ENCODE data around the gene STK32C. TPM values are rescaled to one million over a fixed set of nuclear protein-coding genes. Genes with fewer than 3 reads are reported as not detected.

The STK32C gene
- total and polyA plus RNA-seq, 2 donors from 2014 or later = 11.6 to 14.4 TPM

GRCh38 chr10:132239126-132240031 is 68.4 kb downstream of the STK32C start:
- Histone ChIP-seq H3K9me3 (ENCODE audit: control insufficient read depth in 2 of 3, insufficient read depth in 1 of 3, low read length in 3 of 3) (no peaks in the 10 kb centered on the region), H3K4me1 (ENCODE audit: control insufficient read depth in 2 of 3, insufficient read depth in 2 of 3, low read depth in 1 of 3, low read length in 3 of 3) (no peaks in the 10 kb centered on the region), H3K4me3 (ENCODE audit: low read length in 3 of 3) (no peak overlapping the region), H3K27me3 (ENCODE audit: control insufficient read depth, insufficient read depth, low read length) (no peaks in the 10 kb centered on the region), H3K27ac (ENCODE audit: low read depth in 2 of 2, low read length in 2 of 2) (no peak overlapping the region), H3K36me3 (ENCODE audit: control insufficient read depth in 2 of 3, insufficient read depth in 3 of 3, low read length in 3 of 3) (no peaks in the 10 kb centered on the region), H3K9ac (ENCODE audit: low read length in 3 of 3) (no peak overlapping the region)
- TF ChIP-seq, protein P1, sequence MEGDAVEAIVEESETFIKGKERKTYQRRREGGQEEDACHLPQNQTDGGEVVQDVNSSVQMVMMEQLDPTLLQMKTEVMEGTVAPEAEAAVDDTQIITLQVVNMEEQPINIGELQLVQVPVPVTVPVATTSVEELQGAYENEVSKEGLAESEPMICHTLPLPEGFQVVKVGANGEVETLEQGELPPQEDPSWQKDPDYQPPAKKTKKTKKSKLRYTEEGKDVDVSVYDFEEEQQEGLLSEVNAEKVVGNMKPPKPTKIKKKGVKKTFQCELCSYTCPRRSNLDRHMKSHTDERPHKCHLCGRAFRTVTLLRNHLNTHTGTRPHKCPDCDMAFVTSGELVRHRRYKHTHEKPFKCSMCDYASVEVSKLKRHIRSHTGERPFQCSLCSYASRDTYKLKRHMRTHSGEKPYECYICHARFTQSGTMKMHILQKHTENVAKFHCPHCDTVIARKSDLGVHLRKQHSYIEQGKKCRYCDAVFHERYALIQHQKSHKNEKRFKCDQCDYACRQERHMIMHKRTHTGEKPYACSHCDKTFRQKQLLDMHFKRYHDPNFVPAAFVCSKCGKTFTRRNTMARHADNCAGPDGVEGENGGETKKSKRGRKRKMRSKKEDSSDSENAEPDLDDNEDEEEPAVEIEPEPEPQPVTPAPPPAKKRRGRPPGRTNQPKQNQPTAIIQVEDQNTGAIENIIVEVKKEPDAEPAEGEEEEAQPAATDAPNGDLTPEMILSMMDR (IDR thresholded peaks at IDR 0.05; ENCODE audit: borderline replicate concordance, extremely low read depth, insufficient read depth) = no peak
- intact Hi-C loops (cut with DNase I) = no loop called here
- no peak for FAIRE-seq
- peak in 4 of 5 donors; percentile 26 to 68 (median 48) for DNase-seq

DNA sequence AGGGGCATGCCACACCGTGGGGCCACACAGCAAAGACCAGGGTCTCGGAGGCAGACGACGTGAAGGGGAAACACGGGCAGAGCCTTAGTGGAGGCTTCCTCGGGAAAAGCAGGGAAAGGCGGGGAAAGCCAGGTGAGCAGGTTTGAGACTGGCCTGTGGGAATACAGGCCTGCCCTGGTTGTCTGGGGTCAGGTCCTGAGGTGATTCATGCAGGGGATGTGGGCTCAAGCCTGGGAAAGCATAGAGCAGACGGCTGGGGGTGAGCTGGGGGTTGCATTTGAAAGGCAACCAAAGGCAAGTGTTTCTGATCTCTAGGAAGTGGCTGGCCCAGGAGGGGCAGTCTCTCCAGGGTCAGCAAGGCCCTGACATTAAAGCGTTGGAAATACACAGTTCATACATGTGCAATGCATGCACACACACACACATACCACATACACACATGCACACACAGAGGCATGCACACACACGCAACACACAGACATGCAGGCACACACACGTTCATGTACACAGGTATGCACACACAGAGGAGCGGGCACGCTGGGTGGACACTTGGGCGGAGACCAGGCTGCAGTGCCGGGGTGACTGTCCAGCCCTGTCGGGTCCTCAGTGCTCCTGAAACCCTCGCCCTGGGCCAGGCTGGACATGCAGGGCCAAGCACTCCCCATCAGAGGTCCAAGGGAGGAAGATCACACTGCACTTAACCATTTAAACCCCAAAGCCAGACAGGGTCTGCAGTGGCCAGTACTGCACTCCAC is 69.2 kb downstream of the STK32C start:
- no peak overlapping the region for H3K9ac ChIP-seq (ENCODE audit: low read length in 3 of 3)
- no peaks in the 10 kb centered on the region for H3K27me3 ChIP-seq (ENCODE audit: control insufficient read depth, insufficient read depth, low read length)
- H3K4me3 ChIP-seq (ENCODE audit: low read length in 3 of 3) = no peak overlapping the region
- intact Hi-C loops (cut with DNase I) = no loop called here
- TF ChIP-seq, protein P1 (IDR thresholded peaks at IDR 0.05; ENCODE audit: borderline replicate concordance, extremely low read depth, insufficient read depth) = no peak
- no peaks in the 10 kb centered on the region for H3K4me1 ChIP-seq (ENCODE audit: control insufficient read depth in 2 of 3, insufficient read depth in 2 of 3, low read depth in 1 of 3, low read length in 3 of 3)
- FAIRE-seq (no peak), DNase-seq (peak in 1 of 5 donors; percentile 49)
- no peaks in the 10 kb centered on the region for H3K36me3 ChIP-seq (ENCODE audit: control insufficient read depth in 2 of 3, insufficient read depth in 3 of 3, low read length in 3 of 3)
- H3K9me3 ChIP-seq (ENCODE audit: control insufficient read depth in 2 of 3, insufficient read depth in 1 of 3, low read length in 3 of 3) = no peaks in the 10 kb centered on the region
- H3K27ac ChIP-seq (ENCODE audit: low read depth in 2 of 2, low read length in 2 of 2) = no peak overlapping the region

GRCh38 chr10:132237871-132238270 is 69.9 kb downstream of the STK32C start:
- no peaks in the 10 kb centered on the region for H3K27me3 ChIP-seq (ENCODE audit: control insufficient read depth, insufficient read depth, low read length)
- intact Hi-C loops (cut with DNase I) = no loop called here

More at GRCh38 chr10:132237871-132238270, 69.9 kb downstream of the STK32C start:
- TF ChIP-seq, protein P1 (IDR thresholded peaks at IDR 0.05; ENCODE audit: borderline replicate concordance, extremely low read depth, insufficient read depth) = no peak
- H3K36me3 ChIP-seq (ENCODE audit: control insufficient read depth in 2 of 3, insufficient read depth in 3 of 3, low read length in 3 of 3) = no peaks in the 10 kb centered on the region
- DNase-seq (peak in 2 of 5 donors; percentile 33 to 34), FAIRE-seq (no peak)
- H3K4me1 ChIP-seq (ENCODE audit: control insufficient read depth in 2 of 3, insufficient read depth in 2 of 3, low read depth in 1 of 3, low read length in 3 of 3) = no peaks in the 10 kb centered on the region
- H3K9ac ChIP-seq (ENCODE audit: low read length in 3 of 3) = no peak overlapping the region
- no peaks in the 10 kb centered on the region for H3K9me3 ChIP-seq (ENCODE audit: control insufficient read depth in 2 of 3, insufficient read depth in 1 of 3, low read length in 3 of 3)
- H3K4me3 ChIP-seq (ENCODE audit: low read length in 3 of 3) = no peak overlapping the region
- H3K27ac ChIP-seq (ENCODE audit: low read depth in 2 of 2, low read length in 2 of 2) = no peak overlapping the region
